GM18498 (cell line): ENCODE results near the gene RIN3.
"Not testable (repeated sequence)": the region's sequence is repeated elsewhere in the genome, so short reads cannot be mapped to it uniquely, and the experiment has no call there.

ENCODE experiments used
- ATAC-seq: cut with Tn5 transposase; IDR thresholded peaks from one replicate; pipeline ENCODE4 v1.9.1; 2021; ENCODE audit warnings: mild to moderate bottlenecking, moderate library complexity; ENCODE audit not compliant: unreplicated experiment

RIN3 gene

GRCh38 chr14:92622311-92622710 lies 108.7 kb downstream of the RIN3 start:
- ATAC-seq: no peak

DNA sequence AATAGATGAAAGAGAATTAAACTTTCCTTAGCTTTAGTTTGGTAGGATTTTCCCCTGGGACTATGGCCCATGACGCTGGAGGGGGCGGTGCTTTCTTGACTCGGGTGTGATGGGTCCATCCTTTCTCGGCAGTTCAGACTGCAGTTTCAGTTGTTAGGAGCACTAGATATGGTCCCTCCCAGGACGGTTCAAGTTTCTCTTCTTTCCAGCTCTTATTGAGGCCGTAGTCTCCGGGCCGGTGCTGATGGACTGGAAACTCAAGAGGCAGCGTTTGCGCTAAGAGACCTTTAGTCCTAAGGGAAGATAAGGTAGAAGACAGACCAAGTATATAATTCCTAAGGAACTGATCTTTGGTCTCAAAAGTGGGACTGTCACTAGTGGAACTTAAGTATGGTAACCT lies 111.2 kb downstream of the RIN3 start:
- no peak for ATAC-seq

- ATAC-seq: no peak
Observed at GRCh38 chr14:92625213-92625612, 111.6 kb downstream of the RIN3 start.

- no peak for ATAC-seq
Observed at GRCh38 chr14:92626041-92626440, 112.5 kb downstream of the RIN3 start.

DNA sequence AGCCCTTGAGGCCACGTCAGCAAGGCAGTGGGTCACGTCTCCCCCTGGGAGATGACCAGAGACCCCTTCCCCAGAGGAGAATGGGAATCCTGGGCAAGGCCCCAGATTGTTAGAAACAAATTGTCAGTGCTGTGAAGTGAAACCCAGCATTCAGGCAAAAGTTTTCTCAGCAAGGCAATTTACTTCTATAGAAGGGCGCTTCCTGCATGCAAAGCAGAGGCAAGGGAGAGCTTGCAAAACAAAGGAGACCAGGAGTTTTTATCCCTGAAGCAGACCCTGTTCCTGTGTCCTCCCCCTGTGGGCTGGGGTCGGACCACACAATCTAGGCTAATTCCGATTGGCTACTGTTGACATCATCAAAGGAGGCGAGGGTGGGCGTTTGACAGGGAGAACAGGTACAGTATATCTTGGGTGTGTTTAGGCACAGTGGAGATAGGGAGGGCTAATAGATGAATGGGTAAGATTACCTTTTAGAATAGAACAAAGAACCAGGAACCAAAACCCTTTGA lies 114.2 kb downstream of the RIN3 start:
- ATAC-seq: no peak

DNA sequence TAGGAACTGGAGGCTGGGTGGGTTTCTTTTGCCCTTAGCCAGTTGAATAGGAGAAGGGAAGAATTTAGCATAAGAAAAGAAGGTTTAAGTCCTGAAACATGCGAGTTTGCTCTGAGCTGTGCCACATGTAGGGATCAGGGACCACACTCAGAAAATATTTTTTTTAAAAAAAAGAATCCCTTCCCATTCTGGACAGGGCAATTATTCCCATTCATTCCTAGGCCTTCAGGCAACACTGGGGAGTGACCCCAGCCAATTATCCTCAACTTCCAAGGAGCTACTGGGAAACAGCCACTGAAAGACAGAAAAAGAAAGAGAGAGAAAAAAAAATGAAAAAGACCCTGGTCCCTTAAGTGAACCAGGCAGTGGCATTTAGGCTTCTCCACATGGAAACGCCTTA lies 115.1 kb downstream of the RIN3 start:
- no peak for ATAC-seq

DNA sequence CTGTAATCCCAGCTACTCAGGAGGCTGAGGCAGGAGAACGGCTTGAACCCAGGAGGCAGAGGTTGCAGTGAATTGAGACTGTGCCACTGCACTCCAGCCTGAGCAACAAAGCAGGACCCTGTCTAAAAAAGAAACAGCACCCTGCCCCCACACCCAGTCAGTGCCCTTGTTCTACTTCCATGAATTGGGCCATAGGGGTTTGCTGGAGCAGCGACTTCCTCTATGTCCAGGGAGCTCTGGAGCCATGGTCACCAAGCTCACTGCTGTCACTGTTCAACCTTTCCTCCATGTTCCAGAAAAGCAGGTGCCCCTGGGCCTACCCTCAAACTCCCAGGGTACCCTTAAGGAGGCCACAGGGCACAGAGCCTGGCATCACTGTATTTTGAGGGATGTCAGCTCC lies 116.8 kb downstream of the RIN3 start:
- ATAC-seq: no peak

GRCh38 chr14:92631098-92631497 lies 117.5 kb downstream of the RIN3 start:
- ATAC-seq: no peak

DNA sequence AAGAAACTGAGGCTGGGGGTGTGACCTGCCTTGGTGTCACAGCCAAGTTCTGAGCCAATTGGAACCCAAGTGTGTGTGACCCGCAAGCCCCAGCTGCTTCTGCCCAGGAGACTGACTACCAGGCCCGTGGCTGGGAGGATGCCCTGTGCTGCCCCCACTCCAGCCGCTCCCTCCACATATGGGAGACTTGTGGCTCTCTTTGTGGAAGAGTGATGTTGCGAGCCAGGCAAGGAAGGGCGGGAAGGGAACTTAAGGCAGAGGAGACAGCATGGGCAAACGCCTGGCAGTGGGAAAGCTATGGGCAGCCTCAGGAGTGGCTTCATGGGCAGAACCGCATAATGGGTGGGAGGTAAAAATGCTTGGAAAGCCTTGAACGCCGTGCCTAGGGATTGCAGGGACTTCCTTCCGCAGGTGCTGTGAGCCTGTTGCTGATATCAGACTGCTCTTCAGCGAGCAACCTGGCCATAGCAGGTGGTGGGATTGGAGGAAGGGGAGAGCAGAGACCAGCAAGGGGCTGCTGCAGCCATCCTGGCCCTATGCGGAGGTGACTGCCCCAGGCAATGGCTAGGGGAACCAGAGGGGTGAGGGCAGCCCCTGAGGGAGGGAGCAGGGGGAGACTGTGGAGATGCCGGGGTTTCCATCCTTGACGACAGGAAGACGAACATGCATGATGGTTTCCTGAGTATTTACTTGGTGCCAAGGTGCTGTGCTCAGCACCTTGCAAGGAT lies 119.1 kb downstream of the RIN3 start:
- ATAC-seq: no peak

DNA sequence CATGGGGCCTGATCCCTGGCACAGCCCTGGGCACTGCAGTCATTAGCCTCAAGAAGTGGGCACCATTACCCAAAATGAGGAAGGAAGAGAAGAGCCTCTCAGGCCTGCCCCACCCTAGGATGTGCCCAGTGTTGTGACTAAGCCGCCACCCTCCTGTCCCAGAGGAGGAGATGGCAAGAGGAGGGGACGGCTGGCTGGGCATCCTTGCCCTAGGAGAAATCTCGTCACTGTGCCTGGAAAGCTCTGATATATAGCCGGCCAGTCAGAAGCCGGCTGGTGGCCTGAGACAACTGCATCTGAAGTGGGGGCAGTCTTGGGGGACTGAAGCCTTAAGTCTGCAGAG lies 119.7 kb downstream of the RIN3 start:
- ATAC-seq: no peak

GRCh38 chr14:92633724-92634123 lies 120.1 kb downstream of the RIN3 start:
- ATAC-seq: no peak

GRCh38 chr14:92635031-92635430 lies 121.5 kb downstream of the RIN3 start:
- ATAC-seq: peak; percentile 60

DNA sequence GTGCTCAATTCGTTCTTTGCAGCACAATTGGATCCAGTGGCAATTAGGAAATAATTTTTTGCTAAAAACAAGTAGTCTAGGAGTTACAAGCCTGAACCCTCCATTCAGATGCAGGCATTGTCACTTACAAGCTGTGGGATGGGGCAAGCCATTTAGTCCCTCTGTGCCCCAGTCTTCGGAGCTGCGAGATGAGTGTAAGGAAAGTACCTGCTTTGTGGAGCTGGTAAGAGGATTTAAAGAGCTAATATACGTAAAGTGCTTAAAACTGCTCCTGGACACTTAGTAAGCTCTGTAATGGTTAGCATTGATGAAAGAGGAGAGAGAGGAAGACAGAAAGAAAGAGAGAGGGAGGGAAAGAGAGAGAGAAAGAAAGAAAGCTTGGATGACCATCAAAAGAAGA lies 122.3 kb downstream of the RIN3 start:
- ATAC-seq: no peak

- ATAC-seq: no peak
Observed at GRCh38 chr14:92637228-92637627, 123.6 kb downstream of the RIN3 start.

DNA sequence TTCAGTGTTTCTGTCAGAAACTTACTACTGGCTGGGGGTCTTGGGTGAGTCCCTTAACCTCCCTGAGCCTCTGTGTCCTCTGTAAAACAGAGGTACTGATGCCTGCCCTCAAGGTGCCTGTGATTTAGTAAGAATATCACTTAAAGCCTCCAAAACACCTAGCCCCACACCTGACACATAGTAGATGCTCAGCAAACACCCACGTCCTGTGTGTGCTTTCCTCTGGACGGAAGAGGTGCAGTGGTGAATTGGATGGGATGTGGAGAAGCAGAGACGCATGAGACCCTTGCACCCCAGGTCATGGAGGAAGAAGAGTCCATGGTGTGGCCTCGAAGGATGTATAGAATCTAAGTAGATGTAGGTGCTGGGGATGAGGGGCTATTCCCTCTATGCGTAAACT lies 124.3 kb downstream of the RIN3 start:
- no peak for ATAC-seq

GRCh38 chr14:92638266-92638665 lies 124.7 kb downstream of the RIN3 start:
- ATAC-seq: no peak

DNA sequence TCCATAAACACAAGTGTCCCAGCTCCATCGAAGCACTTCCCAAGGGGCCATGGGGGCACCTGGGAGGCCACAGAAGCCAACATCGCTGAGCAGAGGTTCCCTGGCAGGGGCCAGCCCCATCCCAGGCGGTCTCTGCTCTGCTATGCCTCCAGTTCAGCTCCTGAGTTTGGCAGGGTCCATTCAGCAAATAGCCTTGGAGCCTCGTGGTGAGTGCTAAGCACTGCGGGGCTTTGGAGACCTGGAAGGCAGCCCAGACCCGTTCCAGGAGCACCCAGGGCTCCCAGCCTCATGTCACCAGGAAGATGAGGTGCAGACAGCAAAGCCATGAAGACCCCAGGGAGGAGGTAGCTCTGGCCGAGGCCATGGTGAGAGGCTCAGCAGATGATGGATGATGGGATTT lies 125.3 kb downstream of the RIN3 start:
- ATAC-seq: no peak

GRCh38 chr14:92639472-92640117 lies 126.0 kb downstream of the RIN3 start:
- ATAC-seq: not testable (repeated sequence)

DNA sequence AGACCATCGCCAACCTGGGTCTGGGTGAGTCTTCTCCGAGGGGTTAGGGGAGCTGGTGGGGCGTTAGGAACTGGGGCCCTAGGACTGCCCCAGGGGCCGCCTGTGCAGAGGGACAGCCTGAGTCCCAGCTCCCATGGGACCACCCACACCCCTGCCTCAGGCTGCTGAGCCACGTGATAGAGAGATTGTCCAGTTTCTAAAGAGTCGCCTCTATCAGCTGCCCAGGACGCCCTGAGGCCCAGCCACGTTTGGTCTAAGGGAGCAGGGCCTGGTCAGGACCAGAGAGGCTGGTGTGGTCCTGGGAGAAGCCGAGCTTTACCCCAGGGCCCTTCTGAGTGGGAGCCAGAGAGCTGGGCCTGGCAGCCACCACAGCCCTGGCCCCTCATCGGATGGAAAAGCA lies 127.7 kb downstream of the RIN3 start:
- no peak for ATAC-seq

- ATAC-seq: no peak
Observed at GRCh38 chr14:92644171-92644969, 130.8 kb downstream of the RIN3 start.

- no peak for ATAC-seq
Observed at GRCh38 chr14:92644970-92645515, 131.5 kb downstream of the RIN3 start.
